GM13977 (cell line): ENCODE data around the gene PAXX.

Source experiments
- DNase-seq: peaks from one replicate; pipeline ENCODE4 v3.0.0; 2012; ENCODE audit warnings: low spot score
- CTCF ChIP-seq: IDR thresholded peaks from 2 replicates; pipeline ENCODE4 v1.5.1; 2012; ENCODE audit warnings: mild to moderate bottlenecking, control low read depth; ENCODE audit not compliant: insufficient read depth; ENCODE audit errors: extremely low read depth, missing control alignments
- in situ Hi-C: fragments of 300-500 bp; cut with MboI; formaldehyde crosslinking; loops from one replicate; pipeline ENCODE4 v1.12.0; 2022; ENCODE audit warnings: low sequenced_read_pairs, low pct_unique_long_range_greater_than_20kb, mixed read lengths, inconsistent platforms; ENCODE audit not compliant: unreplicated experiment

Gene PAXX

GRCh38 chr9:137022662-137023008, 30.4 kb downstream of the PAXX start:
- no peak for TF ChIP-seq CTCF
- no peak for DNase-seq
- in situ Hi-C loops = no loop called here

GRCh38 chr9:137023157-137023556, 30.9 kb downstream of the PAXX start:
- DNase-seq = no peak
- TF ChIP-seq CTCF = no peak
- in situ Hi-C loops = no loop called here

- in situ Hi-C loops = no loop called here
- DNase-seq = no peak
- TF ChIP-seq CTCF = no peak
These were observed 31.4 kb downstream of the PAXX start for GRCh38 chr9:137023583-137023991.

- DNase-seq = no peak
- in situ Hi-C loops = no loop called here
- TF ChIP-seq CTCF = no peak
These were observed 33.3 kb downstream of the PAXX start for GRCh38 chr9:137025517-137025966.

GRCh38 chr9:137026384-137026783, 34.2 kb downstream of the PAXX start:
- no peak for TF ChIP-seq CTCF
- in situ Hi-C loops = no loop called here
- DNase-seq = no peak

- DNase-seq = no peak
- TF ChIP-seq CTCF = no peak
- in situ Hi-C loops = no loop called here
These were observed 34.6 kb downstream of the PAXX start for GRCh38 chr9:137026828-137027227.
